Erythroblast (primary cell): ENCODE results near the gene ZNF516.
A peak's percentile ranks its signal among the peaks of the same experiment; 100 is the strongest.

Experiments used
- DNase-seq, 2 experiments: peaks; one replicate each; lab custom pipeline; 2025; lab: John Stamatoyannopoulos, UW
- GATA1 ChIP-seq: IDR thresholded peaks from 2 replicates; pipeline ENCODE4 v1.6.1; 2011; ENCODE audit warnings: low read depth, mild to moderate bottlenecking, control low read depth, low read length, moderate library complexity
- POLR2A ChIP-seq: IDR thresholded peaks from 2 replicates; pipeline ENCODE4 v1.6.1; 2011; ENCODE audit warnings: mild to moderate bottlenecking, low read length

ZNF516 gene

DNA sequence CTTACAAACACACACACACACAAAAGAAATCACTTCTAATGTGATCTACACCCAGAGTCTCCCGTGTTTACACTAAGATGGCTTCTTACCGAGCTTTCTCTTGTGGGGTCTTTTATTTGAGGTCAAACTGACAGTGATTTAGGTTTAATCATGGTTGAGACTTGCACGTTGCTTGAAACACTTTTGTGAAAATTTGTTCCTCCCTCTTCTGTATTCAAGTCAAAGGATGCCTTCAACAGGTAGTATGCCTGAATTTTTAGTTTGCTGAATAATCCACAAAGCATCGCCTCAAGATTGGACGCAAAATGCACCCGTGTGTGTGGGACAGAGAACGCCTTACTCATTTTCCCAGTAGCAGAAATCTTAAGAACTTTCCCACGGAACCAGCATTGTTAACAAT is 4.0 kb upstream of the ZNF516 start:
- DNase-seq: no peak
- TF ChIP-seq POLR2A: no peak

DNA sequence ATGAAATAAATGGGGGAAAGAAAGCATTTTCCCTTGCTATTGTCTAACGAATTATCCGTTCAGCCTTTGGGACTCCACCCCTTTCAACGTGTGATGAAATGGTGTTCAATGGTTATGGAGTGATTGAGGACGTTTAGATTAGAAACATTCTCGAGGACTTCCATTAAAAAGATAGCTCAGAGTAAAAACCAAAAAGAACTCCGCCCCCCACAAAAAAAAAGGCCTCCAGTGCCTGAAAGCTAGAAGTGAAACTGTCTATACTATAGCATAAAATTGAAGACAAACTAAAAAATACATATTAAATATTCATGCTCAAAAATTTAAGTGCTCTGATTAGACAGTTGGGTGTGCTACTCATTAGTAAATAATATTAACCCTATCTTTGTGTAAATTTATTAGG is 3.0 kb upstream of the ZNF516 start:
- DNase-seq: no peak
- TF ChIP-seq GATA1: no peak
- TF ChIP-seq POLR2A: no peak

DNA sequence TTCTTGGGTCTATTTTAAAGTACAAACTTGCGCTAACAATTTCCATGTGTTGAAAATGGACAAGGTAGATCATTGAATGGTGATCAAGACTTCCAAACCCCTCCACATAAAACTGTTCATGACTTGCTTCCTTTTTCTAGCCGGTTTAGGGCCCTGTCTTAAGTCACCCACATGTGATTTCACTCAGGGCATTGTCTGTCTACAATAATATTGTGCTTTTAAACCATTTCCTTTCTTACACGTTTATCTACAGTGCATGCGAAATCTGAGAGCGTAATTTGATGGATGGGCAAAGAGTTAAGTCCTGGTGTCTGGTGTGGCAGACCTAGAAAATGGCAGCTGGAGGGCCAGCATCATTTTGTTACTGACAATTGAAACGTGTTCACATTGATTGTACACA is 2.0 kb upstream of the ZNF516 start:
- TF ChIP-seq GATA1: no peak
- no peak for TF ChIP-seq POLR2A
- no peak for DNase-seq

DNA sequence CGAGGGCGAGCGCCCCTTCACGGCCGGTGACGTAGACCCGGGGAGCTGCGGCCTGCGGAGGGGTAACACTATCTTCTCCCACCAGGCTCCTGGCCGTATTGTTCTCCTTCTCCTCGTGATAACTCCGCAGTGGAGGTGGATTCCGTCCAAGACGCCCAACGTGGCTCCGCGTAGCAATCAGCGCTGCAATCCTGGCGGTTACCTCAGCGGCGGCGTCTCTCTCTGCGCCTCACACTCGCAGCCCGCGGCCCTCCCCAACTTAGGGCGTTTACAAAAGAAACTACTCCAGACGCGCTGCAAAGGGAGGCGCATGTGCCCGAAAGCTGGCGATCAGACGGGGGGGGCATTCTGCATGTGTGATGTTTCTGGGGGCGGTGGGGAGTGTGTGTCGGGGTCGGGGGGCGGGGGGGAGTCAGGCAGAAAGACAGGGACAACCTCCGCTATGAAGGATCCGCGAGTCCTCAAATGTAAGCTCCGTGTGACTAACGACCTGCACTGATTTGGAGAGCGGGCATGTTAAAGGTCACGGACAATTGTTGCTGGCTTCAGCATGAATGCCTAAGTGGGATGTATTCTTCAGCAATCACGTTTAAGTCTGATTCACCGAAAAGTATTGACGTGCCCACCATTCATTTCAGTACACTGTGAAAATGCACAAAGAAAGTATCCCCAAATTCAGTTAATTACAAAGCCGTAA is 1.3 kb upstream of the ZNF516 start:
- peak; percentile 87 to 92 for DNase-seq
- no peak for TF ChIP-seq GATA1
- no peak for TF ChIP-seq POLR2A

DNA sequence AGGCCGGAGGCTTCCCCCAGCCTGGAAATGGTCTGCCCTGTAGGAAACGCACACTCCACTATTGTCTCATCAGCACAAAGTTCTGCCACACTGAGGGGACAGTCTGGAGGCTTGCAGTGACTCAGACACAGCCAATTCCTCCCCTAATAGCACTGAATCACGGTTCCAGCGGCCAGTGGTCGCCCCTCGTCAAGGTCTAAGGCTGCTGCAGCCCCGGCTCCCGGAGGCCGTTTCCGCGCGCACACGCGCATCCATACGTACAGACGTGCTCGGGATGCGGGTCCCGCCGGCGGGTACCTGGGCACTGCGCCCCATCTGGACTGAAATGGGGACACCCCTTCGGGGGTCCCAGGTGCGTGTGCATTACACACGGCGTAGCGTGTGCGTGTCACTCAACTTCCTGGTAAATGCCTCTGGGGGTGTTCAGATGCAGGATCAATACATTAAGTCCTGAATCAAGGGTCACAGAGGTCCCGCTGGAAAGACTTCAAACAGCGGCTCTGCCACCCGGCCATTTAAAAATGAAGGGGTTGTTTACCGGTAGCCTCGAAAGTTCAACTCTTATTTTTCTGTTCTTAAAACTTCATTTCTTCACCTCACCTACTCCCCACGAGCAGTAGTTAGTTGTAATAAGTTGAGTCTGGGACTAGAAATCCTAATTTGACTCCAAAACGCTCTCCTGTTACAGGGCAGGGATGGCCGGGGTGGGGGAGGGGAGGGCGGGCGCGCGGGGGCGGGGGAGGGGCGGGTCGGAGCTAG is 572 bp upstream of the ZNF516 start:
- peak; percentile 65 to 68 for DNase-seq

DNA sequence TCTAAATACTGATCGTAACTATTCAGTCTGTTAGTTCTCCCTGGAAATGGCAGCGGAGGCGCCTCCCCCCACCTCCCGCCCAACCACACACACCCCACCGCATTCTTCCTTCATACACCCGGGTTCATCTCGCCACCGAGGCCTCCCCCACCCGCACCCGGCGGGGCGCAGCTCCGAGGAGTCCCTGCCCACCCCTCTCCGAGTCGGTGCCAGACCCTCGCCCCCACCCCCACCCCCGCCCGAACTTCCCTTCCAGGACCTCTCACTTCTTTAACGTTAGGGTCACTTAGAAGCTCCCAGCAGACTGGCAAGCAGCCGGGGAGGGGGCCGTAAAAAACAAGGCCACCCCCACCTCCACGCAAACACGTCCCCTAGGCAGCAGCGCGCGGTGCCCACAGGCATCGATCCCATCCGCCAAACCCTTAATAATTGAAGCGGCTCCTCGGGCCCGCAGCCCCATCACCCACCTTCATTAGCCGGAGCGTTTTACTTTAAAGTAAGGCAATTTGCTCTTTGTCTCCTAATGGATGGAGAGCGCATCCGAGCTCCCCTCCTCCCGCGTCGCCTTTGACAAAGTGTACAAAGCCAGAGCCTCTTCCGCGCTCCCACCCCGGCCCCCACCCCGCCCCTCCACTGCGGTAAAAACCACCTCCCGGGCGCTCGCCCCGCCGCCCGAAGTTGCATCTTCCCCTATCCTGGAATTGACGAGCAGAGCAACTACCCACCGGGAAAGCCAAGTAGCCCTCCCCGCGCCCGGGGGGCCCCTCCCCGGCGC is 624 bp downstream of the ZNF516 start:
- TF ChIP-seq GATA1: no peak
- TF ChIP-seq POLR2A: no peak
- DNase-seq: peak; percentile 74 to 76

More for the DNA sequence above, 572 bp upstream of the ZNF516 start:
- peak; percentile 51 for TF ChIP-seq POLR2A
- TF ChIP-seq GATA1: no peak

DNA sequence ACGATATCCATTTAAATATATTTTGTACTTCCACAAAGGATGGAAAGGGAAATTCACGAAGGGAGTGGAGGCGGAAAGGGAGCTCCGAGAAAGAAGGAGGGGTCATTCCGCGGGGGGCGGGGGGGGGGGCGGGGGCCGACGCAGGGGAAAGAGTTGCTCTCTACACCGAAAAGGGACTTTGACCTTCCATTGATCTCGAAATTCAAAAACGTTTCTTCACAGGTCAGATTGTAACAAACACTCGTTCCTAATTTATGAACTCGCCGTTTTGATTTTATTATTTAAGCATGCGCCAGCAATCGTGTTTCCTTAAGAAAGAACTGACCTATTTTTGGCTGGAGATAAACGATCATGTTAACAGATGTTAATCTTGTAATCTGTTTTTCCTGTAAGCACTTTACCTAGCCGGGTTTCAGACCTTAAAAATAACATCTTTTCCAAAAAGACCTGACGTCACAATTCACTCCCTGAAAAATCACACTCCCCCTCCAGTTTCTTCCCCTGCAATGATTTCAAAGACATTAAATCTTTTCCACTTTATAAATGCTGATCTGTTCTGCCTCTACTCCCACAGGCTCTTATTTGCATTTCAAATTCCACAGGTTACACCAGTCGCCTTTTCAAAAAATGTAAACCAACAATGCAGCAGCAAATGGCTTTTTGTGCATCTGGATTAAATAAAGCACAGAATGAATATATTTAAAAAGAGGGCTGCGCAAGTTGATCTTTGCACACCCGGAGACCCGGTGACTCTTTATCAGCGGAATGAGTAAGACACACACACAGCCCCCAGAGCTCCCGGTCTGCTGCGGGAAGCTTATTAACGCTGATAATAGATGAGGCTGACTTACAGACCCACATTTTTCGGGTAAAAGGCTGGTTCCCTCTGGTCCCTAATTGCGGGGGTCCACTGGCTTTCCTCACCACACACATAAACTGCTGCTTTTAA is 1.6 kb downstream of the ZNF516 start:
- DNase-seq: peak; percentile 80 to 88
- TF ChIP-seq GATA1 (no peak), POLR2A (peak; percentile 33)

DNA sequence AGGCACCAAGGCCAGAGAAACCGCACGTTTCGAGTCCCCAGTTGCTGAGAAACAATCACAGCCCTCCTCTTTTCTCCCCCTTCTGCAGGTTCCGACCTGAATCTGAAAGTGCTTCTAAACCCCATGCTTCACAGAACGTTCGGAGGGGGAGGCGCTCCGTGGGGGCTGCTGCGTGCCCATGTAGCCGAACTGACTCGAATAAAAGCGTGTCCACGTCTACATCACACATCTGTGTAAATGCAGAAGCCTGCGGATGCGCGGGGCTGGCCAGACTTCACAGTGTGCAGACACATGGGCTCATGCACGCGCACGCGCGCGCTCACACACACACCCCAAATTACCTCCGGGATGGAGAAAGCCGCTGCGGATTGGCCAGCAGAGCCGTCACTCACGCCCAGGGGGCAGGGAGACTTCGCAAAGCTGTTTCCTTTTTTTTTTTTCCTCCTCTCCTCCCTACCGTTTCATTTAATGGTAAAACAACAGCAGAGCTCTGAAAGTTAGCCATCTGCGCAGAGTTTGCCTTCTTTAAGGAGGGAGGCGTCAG is 2.3 kb downstream of the ZNF516 start:
- TF ChIP-seq GATA1 (no peak), POLR2A (no peak)
- peak; percentile 99 for DNase-seq

DNA sequence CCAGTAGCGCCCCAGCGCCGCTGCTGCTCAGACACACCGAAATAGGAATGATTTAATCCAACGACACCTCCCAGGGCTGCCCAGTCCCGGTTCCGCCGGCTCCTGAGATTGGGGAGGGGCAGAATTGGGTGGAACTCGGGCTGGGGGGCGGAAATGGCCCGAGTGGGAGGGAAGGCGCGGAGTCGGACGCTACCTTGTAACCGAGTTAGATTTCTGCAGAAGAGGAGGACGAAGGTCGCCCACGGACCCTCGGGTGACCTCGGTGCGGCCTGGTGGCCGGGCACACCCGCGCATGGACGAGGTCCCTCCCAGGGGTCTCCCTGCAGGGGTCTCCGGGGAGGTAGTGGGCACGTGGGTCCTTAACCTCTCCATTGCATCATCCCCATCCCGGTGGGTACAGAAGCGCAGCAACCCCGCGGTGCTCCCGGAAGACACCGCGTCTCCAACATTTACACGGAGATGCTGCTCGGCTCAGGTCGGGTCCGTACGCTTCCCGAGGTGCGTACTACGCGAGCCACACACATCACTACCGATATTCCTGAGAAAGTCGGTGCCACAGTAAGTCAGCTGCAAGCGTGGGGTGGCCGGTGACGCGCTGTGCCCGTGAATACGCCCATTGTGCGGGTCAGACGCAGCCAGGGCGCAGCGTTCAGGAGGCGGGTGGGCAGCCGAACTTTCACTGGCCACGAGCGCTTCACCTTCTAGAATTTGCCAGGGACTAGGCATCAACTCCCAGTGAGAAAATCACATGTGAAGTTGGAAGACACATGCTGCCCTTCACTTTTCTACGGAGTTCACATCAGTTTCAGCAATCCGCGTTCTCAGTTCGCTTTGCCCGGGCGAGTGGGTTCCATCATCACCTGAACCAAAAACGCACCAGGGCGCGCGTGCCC is 3.0 kb downstream of the ZNF516 start:
- no peak for TF ChIP-seq POLR2A
- TF ChIP-seq GATA1: no peak
- peak; percentile 60 to 74 for DNase-seq

DNA sequence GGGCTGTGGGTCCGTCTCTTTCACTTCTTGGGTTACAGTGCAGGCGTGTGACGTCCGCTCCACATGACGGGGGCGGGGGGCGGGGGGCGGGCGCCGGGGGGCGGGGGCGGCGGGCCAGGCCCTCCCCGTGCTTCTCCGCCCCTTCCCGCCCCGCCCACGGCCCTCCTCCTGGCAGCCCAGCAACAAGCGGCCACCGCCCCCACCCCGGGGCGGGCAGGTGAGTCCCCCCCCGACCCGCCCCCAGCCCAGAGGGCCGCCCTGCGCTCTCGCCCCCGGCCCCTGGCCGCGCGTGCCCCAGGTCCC is 3.6 kb downstream of the ZNF516 start:
- TF ChIP-seq GATA1 (no peak), POLR2A (no peak)
- DNase-seq: peak; percentile 72 to 78

DNA sequence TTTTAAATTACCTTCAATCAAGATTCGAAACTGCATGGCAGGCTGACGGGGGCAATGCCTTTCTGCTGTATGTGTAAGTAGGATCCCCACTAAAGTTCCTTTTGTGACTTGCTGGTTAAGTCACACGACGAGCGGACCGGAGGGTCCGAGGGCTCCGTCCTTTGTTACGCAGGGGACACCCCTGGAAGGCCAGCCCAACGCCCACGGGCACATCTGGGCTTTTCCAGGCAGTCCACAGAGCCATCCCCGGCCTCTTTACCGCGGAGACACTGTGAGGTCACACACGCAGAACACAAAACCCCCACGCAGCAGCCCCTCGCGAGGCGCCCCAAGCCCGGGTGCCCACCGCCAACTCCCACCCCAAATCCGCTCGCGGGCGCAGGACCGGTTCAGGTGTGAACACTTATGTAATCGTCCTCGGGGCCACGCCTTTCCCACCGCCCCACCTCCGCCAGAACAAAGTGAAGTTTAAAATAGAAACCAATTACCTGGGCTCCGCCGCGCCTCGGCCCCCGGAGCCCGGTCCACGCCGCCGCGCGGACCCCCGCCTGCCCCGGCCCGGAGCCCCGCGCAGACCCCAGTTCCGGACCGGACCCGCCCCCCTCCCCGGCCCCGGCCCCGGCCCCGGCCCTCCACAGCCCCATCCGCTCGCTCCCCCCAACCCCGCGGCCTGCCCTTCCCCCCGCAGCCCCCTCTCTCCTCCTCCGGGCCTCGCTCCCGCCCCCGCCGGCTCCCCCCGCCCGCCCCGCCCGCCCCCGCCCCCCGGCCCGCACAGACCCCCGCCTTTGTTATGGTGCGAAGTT is 4.2 kb downstream of the ZNF516 start:
- DNase-seq: peak; percentile 56 to 64
- TF ChIP-seq POLR2A (no peak), GATA1 (no peak)

DNA sequence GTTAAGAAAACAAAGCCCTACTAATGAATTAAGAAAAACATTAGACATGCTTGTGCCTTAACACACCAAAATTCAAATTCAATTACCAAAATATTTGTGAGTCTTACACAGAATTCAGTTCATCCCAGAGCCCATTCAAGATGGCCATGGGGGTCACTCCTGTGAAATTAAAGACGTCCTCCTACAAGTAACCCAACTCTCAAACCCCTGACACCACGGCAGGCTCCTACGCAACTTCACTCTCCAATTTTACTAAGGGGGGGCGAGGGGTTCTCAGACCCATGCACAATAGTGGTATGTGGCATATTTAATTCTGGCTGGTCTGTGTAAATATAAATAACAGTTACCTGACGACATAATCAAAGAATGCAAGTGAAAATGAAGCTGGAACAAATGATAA is 5.0 kb downstream of the ZNF516 start:
- no peak for DNase-seq
- TF ChIP-seq POLR2A (no peak), GATA1 (no peak)
